ENCODE measurements around the gene SLIT1. TPM values are rescaled to one million over a fixed set of nuclear protein-coding genes. Genes with fewer than 3 reads are reported as not detected.
A peak's percentile ranks its signal among the peaks of the same experiment; 100 is the strongest.

SLIT1 gene
- total and polyA plus RNA-seq, 5 donors from 2014 or later, result 0.32 TPM; not detected in 4

DNA sequence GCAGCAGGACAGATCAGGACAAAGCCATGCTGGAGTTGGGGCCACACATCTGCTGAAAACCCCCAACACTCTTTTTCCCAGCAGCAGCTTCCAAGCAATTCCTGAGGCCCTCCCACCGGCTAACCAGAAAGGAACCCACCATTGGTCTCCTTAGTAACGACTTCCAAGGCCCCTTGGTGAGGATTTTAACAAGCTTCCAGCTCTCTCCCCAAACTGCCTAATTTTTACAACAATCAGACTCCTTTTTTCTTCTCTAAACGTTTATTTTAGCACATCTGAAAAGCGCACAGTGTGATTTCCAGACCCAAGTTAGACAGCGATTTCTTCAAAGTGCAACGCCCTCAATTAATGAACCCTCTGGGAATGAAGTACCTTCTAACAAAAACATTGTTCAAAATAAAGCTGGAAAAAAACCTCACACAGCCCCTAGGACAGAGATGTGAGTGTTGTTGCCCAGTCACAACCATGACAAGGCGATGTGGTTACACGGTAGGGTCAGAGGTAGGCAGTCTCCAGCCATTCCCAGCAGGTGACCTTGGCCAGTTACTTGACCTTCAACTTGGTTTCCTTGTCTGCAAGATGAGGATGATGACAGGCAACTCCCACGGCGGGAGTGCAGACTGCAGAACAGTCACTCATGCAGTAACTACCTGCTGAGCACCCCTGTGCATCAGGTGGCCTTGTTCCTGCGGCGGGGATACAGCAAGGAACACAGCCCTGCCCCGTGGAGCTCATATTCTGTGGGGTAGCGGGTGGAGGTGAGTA, 82.3 kb downstream of the SLIT1 start:
- Mint-ChIP-seq H3K9me3 (no peaks in the 10 kb centered on the region), H3K36me3 (no peaks in the 10 kb centered on the region), H3K27me3 (peaks cover 13% of the 10 kb centered on the region), H3K27ac (peak overlapping the region in 1 of 3 donors; percentile 5), H3K4me1 (no peaks in the 10 kb centered on the region), H3K4me3 (no peak overlapping the region)
- ATAC-seq (ENCODE audit: low read depth in 2 of 2) (no peak), DNase-seq (no peak)
- H3K27me3 ChIP-seq (ENCODE audit: control insufficient read depth, insufficient read depth, low read length), result no peaks in the 10 kb centered on the region
- no peaks in the 10 kb centered on the region for H3K4me1 ChIP-seq (ENCODE audit: control insufficient read depth, insufficient read depth, low read length, poor library complexity, severe bottlenecking)
- H3K4me3 ChIP-seq (ENCODE audit: low read depth, low read length), result no peak overlapping the region
- H3K27ac ChIP-seq (ENCODE audit: insufficient read depth, low read length, poor library complexity, severe bottlenecking), result no peak overlapping the region
- no peaks in the 10 kb centered on the region for H3K36me3 ChIP-seq (ENCODE audit: control insufficient read depth, insufficient read depth, low read length)
- H3K9me3 ChIP-seq (ENCODE audit: control insufficient read depth in 2 of 2, low read length in 2 of 2), result no peaks in the 10 kb centered on the region

- no peak for ATAC-seq (ENCODE audit: low read depth in 2 of 2)
- no peaks in the 10 kb centered on the region for H3K9me3 Mint-ChIP-seq
- Histone ChIP-seq H3K4me3 (ENCODE audit: low read depth, low read length) (no peak overlapping the region), H3K27me3 (ENCODE audit: control insufficient read depth, insufficient read depth, low read length) (no peaks in the 10 kb centered on the region), H3K4me1 (ENCODE audit: control insufficient read depth, insufficient read depth, low read length, poor library complexity, severe bottlenecking) (no peaks in the 10 kb centered on the region), H3K27ac (ENCODE audit: insufficient read depth, low read length, poor library complexity, severe bottlenecking) (no peak overlapping the region), H3K36me3 (ENCODE audit: control insufficient read depth, insufficient read depth, low read length) (no peaks in the 10 kb centered on the region), H3K9me3 (ENCODE audit: control insufficient read depth in 2 of 2, low read length in 2 of 2) (no peaks in the 10 kb centered on the region)
- H3K27ac Mint-ChIP-seq, result no peak overlapping the region
- H3K36me3 Mint-ChIP-seq, result no peaks in the 10 kb centered on the region
- peaks cover 10% of the 10 kb centered on the region for H3K27me3 Mint-ChIP-seq
- DNase-seq, result no peak
- no peaks in the 10 kb centered on the region for H3K4me1 Mint-ChIP-seq
- H3K4me3 Mint-ChIP-seq, result no peak overlapping the region
Observed at GRCh38 chr10:97102441-97102840, 83.3 kb downstream of the SLIT1 start.

- no peaks in the 10 kb centered on the region for H3K36me3 ChIP-seq (ENCODE audit: control insufficient read depth, insufficient read depth, low read length)
- H3K36me3 Mint-ChIP-seq, result no peaks in the 10 kb centered on the region
- no peak overlapping the region for H3K27ac Mint-ChIP-seq
- DNase-seq (no peak), ATAC-seq (ENCODE audit: low read depth in 2 of 2) (no peak)
- H3K4me1 Mint-ChIP-seq, result peaks cover 0 to 3% (median under 1%) of the 10 kb centered on the region in 4 donors
- H3K27ac ChIP-seq (ENCODE audit: insufficient read depth, low read length, poor library complexity, severe bottlenecking), result no peak overlapping the region
- peaks cover 17% of the 10 kb centered on the region for H3K27me3 Mint-ChIP-seq
- no peaks in the 10 kb centered on the region for H3K9me3 ChIP-seq (ENCODE audit: control insufficient read depth in 2 of 2, low read length in 2 of 2)
- H3K27me3 ChIP-seq (ENCODE audit: control insufficient read depth, insufficient read depth, low read length), result no peaks in the 10 kb centered on the region
- H3K4me1 ChIP-seq (ENCODE audit: control insufficient read depth, insufficient read depth, low read length, poor library complexity, severe bottlenecking), result no peaks in the 10 kb centered on the region
- no peak overlapping the region for H3K4me3 ChIP-seq (ENCODE audit: low read depth, low read length)
- H3K9me3 Mint-ChIP-seq, result no peaks in the 10 kb centered on the region
- no peak overlapping the region for H3K4me3 Mint-ChIP-seq
Observed at GRCh38 chr10:97101166-97101940, 84.4 kb downstream of the SLIT1 start.

GRCh38 chr10:97100657-97101056, 85.1 kb downstream of the SLIT1 start:
- H3K4me1 Mint-ChIP-seq, result peaks cover 0 to 9% (median 2%) of the 10 kb centered on the region in 4 donors
- H3K36me3 ChIP-seq (ENCODE audit: control insufficient read depth, insufficient read depth, low read length), result no peaks in the 10 kb centered on the region
- H3K4me1 ChIP-seq (ENCODE audit: control insufficient read depth, insufficient read depth, low read length, poor library complexity, severe bottlenecking), result no peaks in the 10 kb centered on the region
- no peak overlapping the region for H3K4me3 Mint-ChIP-seq
- ATAC-seq (ENCODE audit: low read depth in 2 of 2) (no peak), DNase-seq (no peak)
- H3K27me3 Mint-ChIP-seq, result peaks cover 17% of the 10 kb centered on the region
- no peaks in the 10 kb centered on the region for H3K9me3 Mint-ChIP-seq
- H3K27me3 ChIP-seq (ENCODE audit: control insufficient read depth, insufficient read depth, low read length), result no peaks in the 10 kb centered on the region
- H3K9me3 ChIP-seq (ENCODE audit: control insufficient read depth in 2 of 2, low read length in 2 of 2), result no peaks in the 10 kb centered on the region
- no peak overlapping the region for H3K4me3 ChIP-seq (ENCODE audit: low read depth, low read length)
- no peaks in the 10 kb centered on the region for H3K36me3 Mint-ChIP-seq
- no peak overlapping the region for H3K27ac Mint-ChIP-seq
- no peak overlapping the region for H3K27ac ChIP-seq (ENCODE audit: insufficient read depth, low read length, poor library complexity, severe bottlenecking)

- Mint-ChIP-seq H3K27ac (no peak overlapping the region), H3K27me3 (peaks cover 15% of the 10 kb centered on the region), H3K9me3 (no peaks in the 10 kb centered on the region), H3K36me3 (no peaks in the 10 kb centered on the region), H3K4me3 (no peak overlapping the region), H3K4me1 (peaks cover 0 to 9% (median 2%) of the 10 kb centered on the region in 4 donors)
- no peaks in the 10 kb centered on the region for H3K36me3 ChIP-seq (ENCODE audit: control insufficient read depth, insufficient read depth, low read length)
- ATAC-seq (ENCODE audit: low read depth in 2 of 2) (no peak), DNase-seq (no peak)
- H3K27ac ChIP-seq (ENCODE audit: insufficient read depth, low read length, poor library complexity, severe bottlenecking), result no peak overlapping the region
- H3K4me1 ChIP-seq (ENCODE audit: control insufficient read depth, insufficient read depth, low read length, poor library complexity, severe bottlenecking), result no peaks in the 10 kb centered on the region
- H3K4me3 ChIP-seq (ENCODE audit: low read depth, low read length), result no peak overlapping the region
- H3K9me3 ChIP-seq (ENCODE audit: control insufficient read depth in 2 of 2, low read length in 2 of 2), result no peaks in the 10 kb centered on the region
- peaks cover 3% of the 10 kb centered on the region for H3K27me3 ChIP-seq (ENCODE audit: control insufficient read depth, insufficient read depth, low read length)
Observed at GRCh38 chr10:97099868-97100267, 85.9 kb downstream of the SLIT1 start.

DNA sequence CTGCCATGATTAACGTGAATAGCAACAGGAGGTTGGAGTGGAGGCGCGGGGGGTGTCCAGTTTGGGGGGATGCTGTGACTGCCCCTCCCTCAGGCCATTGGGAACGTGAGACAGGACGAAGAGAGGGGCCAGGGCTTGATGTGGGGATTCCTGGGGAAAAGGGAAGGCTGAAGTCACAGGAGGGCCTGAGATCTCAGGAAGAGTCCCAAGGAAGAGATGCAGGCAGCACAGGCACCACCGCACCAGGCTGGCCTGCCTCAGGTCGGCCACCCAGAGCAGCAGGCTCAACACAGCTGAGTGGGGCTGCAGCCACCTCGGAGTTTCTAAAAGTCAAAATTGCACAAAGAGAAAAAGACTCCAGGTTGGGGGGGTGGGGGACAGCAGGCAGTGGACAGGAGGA, 86.7 kb downstream of the SLIT1 start:
- no peaks in the 10 kb centered on the region for H3K4me1 ChIP-seq (ENCODE audit: control insufficient read depth, insufficient read depth, low read length, poor library complexity, severe bottlenecking)
- Mint-ChIP-seq H3K4me3 (no peak overlapping the region), H3K4me1 (peaks cover 0 to 9% (median 2%) of the 10 kb centered on the region in 4 donors), H3K27me3 (peaks cover 21% of the 10 kb centered on the region), H3K9me3 (no peaks in the 10 kb centered on the region), H3K36me3 (no peaks in the 10 kb centered on the region), H3K27ac (no peak overlapping the region)
- H3K27me3 ChIP-seq (ENCODE audit: control insufficient read depth, insufficient read depth, low read length), result peaks cover 5% of the 10 kb centered on the region
- no peak for DNase-seq
- H3K36me3 ChIP-seq (ENCODE audit: control insufficient read depth, insufficient read depth, low read length), result no peaks in the 10 kb centered on the region
- no peaks in the 10 kb centered on the region for H3K9me3 ChIP-seq (ENCODE audit: control insufficient read depth in 2 of 2, low read length in 2 of 2)
- no peak for ATAC-seq (ENCODE audit: low read depth in 2 of 2)
- H3K27ac ChIP-seq (ENCODE audit: insufficient read depth, low read length, poor library complexity, severe bottlenecking), result no peak overlapping the region
- no peak overlapping the region for H3K4me3 ChIP-seq (ENCODE audit: low read depth, low read length)

DNA sequence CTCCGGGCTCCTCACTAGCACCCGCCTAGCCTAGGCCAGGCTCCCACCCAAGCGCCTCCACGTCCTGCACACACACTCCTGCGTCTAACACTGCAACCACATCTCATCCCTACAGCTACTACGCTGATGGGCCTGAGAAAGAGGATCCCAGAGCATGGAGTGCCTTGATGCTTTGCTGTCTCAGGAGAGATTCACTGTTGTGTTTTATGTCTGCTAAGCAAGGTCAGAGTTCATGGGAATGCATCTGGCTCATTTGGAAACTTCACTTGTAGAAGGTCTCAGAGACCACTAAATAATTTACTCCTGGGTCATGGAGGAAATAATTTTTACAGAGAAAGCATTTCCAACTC, 88.7 kb downstream of the SLIT1 start:
- Mint-ChIP-seq H3K4me3 (peak overlapping the region in 1 of 4 donors; percentile 23), H3K27me3 (peaks cover 21% of the 10 kb centered on the region), H3K9me3 (peaks cover 0 to 3% (median 0%) of the 10 kb centered on the region in 7 donors), H3K27ac (no peak overlapping the region), H3K4me1 (peaks cover 0 to 9% (median 2%) of the 10 kb centered on the region in 4 donors), H3K36me3 (no peaks in the 10 kb centered on the region)
- no peaks in the 10 kb centered on the region for H3K9me3 ChIP-seq (ENCODE audit: control insufficient read depth in 2 of 2, low read length in 2 of 2)
- H3K4me3 ChIP-seq (ENCODE audit: low read depth, low read length), result no peak overlapping the region
- no peaks in the 10 kb centered on the region for H3K4me1 ChIP-seq (ENCODE audit: control insufficient read depth, insufficient read depth, low read length, poor library complexity, severe bottlenecking)
- no peak overlapping the region for H3K27ac ChIP-seq (ENCODE audit: insufficient read depth, low read length, poor library complexity, severe bottlenecking)
- no peak for DNase-seq
- H3K36me3 ChIP-seq (ENCODE audit: control insufficient read depth, insufficient read depth, low read length), result no peaks in the 10 kb centered on the region
- peaks cover 5% of the 10 kb centered on the region for H3K27me3 ChIP-seq (ENCODE audit: control insufficient read depth, insufficient read depth, low read length)
- no peak for ATAC-seq (ENCODE audit: low read depth in 2 of 2)

Measured in CD4-positive, CD25-positive, alpha-beta regulatory T cell (primary cell).